WI38 (cell line): ENCODE results near the gene TENT5A.
"Not testable (repeated sequence)": the region's sequence is repeated elsewhere in the genome, so short reads cannot be mapped to it uniquely, and the experiment has no call there.

Experiments used
- H3K4me3 ChIP-seq: 2 replicates; pipeline ENCODE4 v1.5.1; 2011; ENCODE audit warnings: low read depth, mild to moderate bottlenecking, control low read depth, low read length
- TF ChIP-seq, protein P1 (sequence below): IDR thresholded peaks from 2 replicates; pipeline ENCODE4 v1.5.1; 2012; ENCODE audit warnings: low read depth, mild to moderate bottlenecking, control low read depth, low read length

TENT5A gene

DNA sequence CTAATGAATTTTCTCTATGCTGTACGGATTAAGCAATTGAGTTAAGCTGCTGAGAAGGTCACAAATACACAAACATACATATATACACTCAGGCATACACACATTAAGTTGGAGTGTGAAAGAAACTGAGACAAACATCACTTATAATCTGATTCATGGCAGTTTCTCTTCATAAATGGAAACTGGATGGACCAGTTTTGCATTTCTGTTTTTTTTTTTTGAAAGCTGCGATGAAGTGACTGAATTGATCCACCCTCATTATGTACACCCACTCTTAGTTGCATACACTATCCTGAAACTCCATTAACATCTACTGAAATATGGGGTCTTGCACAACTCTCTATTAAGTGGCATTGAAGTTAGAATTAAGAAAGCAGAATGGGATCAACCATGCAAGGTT lies 32.9 kb upstream of the TENT5A start:
- TF ChIP-seq, protein P1, sequence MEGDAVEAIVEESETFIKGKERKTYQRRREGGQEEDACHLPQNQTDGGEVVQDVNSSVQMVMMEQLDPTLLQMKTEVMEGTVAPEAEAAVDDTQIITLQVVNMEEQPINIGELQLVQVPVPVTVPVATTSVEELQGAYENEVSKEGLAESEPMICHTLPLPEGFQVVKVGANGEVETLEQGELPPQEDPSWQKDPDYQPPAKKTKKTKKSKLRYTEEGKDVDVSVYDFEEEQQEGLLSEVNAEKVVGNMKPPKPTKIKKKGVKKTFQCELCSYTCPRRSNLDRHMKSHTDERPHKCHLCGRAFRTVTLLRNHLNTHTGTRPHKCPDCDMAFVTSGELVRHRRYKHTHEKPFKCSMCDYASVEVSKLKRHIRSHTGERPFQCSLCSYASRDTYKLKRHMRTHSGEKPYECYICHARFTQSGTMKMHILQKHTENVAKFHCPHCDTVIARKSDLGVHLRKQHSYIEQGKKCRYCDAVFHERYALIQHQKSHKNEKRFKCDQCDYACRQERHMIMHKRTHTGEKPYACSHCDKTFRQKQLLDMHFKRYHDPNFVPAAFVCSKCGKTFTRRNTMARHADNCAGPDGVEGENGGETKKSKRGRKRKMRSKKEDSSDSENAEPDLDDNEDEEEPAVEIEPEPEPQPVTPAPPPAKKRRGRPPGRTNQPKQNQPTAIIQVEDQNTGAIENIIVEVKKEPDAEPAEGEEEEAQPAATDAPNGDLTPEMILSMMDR, result no peak
- H3K4me3 ChIP-seq, result no peak overlapping the region

DNA sequence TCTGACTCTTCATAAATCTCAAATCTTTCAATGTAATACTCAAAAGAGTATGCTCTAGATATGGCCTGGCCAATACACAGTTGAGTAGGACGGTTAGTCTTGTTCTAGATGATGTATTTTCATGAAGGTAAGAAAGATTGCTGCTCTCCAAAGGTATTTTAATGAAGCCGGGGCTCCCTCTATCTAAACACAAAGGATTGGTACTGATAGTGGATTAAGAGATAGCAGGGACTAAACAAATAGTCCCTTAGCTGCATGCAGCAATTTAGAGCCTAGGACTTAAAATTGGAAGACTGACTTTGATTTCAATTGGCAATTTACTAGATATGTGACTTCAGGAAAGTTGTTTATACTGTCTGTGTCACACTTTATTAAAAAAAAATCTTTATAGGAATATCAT lies 31.4 kb upstream of the TENT5A start:
- TF ChIP-seq, protein P1, result no peak
- H3K4me3 ChIP-seq, result no peak overlapping the region

DNA sequence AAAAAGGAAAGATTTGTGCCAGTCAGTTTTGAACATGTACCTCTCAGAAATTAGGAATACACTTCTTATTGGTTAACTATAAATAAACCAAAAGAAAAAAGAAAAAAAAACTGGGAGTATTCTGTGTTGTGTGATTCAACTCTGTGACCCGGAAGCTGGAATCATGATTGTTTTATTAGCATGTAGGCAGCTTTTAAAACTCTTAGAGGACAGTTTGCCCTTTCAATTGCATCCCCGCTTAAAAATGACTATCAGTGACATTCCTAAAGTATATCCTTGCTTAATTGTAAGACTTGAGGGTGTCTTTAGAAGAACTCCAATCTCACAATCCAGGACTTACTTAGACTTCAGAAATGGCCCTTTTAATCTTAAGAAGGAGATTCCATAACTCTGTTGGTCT lies 29.1 kb upstream of the TENT5A start:
- no peak overlapping the region for H3K4me3 ChIP-seq
- TF ChIP-seq, protein P1, result no peak

DNA sequence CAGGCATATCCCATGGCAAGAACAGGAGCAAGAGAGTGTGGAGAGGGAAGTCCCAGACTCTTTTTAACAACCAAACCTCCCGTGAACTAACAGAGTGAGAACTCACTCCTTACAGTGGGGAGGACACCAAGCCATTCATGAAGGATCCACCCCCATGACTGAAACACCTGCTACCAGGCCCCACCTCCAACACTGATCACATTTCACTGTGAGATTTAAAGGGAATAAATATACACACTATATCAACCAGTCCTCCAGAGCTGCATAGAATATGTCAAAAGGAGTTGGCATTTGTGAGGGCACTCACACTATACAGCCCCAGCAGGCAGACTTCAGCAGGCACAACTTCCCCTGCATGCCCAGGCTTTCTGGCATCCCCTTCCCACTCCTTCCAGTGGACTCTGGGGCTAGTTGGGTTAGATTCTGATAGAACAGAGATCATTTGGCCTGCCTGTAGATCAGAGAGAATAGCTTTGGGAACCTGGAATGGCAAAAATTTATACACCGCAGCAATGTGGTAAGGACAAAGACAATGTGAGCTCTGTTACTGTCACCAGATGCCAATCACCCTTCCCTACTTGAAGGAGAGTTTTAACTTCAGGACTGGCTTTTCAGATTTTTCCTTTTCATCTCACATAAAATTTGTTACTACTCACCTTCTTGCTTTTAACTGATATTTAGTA lies 25.2 kb upstream of the TENT5A start:
- H3K4me3 ChIP-seq, result no peak overlapping the region
- TF ChIP-seq, protein P1, result no peak

DNA sequence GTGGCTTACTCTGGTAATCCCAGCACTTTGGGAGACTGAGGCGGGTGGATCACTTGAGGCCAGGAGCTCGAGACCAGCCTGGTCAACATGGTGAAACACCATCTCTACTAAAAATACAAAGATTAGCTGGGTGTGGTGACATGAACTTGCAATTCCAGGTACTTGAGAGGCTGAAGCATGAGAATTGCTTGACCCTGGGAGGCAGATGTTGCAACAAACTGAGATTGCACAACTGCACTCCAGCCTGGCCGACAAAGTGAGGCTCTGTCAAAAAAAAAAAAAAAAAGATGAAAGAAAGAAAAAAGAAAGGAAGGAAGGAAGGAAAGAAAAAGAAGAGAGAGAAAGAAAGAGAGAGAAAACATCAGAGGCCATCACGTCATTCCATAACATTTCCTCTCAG lies 23.7 kb upstream of the TENT5A start:
- H3K4me3 ChIP-seq, result not testable (repeated sequence)

DNA sequence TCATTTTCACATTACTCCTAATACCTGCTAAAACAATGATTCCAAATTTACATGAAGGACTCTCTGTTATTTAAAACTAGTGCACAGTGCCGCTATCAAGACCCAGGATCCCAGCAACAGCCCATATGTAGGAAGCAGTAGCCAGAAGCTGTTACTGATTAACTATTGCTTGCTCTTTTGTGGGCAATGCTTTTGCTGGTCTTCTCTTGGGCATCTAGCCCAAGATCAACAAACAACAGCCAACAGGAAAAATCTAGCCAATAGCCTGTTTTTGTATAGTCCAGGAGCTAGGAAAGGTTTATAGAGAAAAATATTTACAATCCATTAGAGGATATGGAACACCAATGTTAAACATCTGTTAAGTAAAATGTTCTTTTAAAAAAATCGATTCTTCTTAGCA lies 22.1 kb upstream of the TENT5A start:
- TF ChIP-seq, protein P1, result no peak
- no peak overlapping the region for H3K4me3 ChIP-seq

DNA sequence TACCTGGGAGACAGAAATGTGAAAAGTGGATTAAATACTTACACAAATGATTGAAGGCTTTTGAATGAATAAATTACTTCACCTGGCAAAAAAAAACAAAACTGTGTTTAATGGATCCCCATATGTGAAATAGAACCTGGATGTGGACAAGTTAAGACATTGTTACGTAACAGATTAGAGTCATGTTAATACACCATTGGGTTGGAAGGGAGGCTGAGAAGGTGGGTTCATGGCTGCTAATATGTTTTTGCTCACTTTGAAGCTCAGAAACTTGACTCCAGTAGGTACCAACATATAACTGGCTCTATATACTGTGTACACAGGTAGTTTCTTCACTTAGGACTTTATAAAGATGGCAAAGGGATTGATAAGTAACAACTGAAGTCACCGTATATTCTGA lies 21.4 kb upstream of the TENT5A start:
- H3K4me3 ChIP-seq, result no peak overlapping the region
- TF ChIP-seq, protein P1, result no peak

DNA sequence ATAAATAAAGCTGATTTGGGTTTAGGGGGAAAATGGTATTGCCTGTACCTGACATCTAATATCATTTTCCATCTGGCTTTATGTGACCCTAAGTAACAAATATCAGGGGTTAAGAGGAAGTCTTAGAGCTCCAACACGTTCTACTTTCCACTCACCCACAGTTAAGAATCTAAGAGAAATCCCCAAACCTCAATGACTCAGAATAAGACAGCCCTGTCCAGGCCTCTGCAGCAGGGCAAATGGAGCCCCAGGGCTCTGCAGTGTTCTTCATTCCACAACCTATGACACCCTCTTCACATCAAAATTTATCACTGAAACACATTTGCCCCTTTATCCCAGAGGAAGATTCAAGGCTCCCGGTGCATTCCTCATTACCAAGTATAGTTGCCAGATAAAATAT lies 20.3 kb upstream of the TENT5A start:
- no peak overlapping the region for H3K4me3 ChIP-seq
- TF ChIP-seq, protein P1, result no peak
